Kidney (tissue), 14 donors: ENCODE results near the gene CENPU. TPM values are rescaled to one million over a fixed set of nuclear protein-coding genes. Genes with fewer than 3 reads are reported as not detected.

Experiments used
- DNase-seq, 5 donors: peaks; one replicate each; pipeline ENCODE4 v3.0.0-alpha.2; 2013 to 2020
- FAIRE-seq: peaks from 2 replicates; lab custom pipeline; 2012; peaks lifted over from hg19 to GRCh38; lab: Jason Lieb, UNC
- H3K27ac ChIP-seq, 2 donors: one replicate each; pipeline ENCODE4 v1.7.0; 2013; ENCODE audit warnings: low read depth in 2 of 2, low read length in 2 of 2, inconsistent platforms in 1 of 2
- H3K27me3 ChIP-seq: one replicate; pipeline ENCODE4 v1.7.1; 2013; ENCODE audit warnings: low read length, inconsistent platforms; ENCODE audit not compliant: control insufficient read depth, insufficient read depth
- H3K36me3 ChIP-seq, 3 donors: one replicate each; pipeline versions ENCODE4 v1.7.0 to v1.7.1; 2013; ENCODE audit warnings: low read length in 3 of 3, control low read depth in 1 of 3, inconsistent platforms in 1 of 3; ENCODE audit not compliant: insufficient read depth in 3 of 3, control insufficient read depth in 2 of 3
- H3K4me1 ChIP-seq, 3 donors: one replicate each; pipeline versions ENCODE4 v1.7.0 to v1.7.1; 2013; ENCODE audit warnings: low read length in 3 of 3, inconsistent platforms in 1 of 3, low read depth in 1 of 3; ENCODE audit not compliant: control insufficient read depth in 2 of 3, insufficient read depth in 2 of 3
- H3K4me3 ChIP-seq, 3 donors: one replicate each; pipeline versions ENCODE4 v1.7.0 to v1.8.1; 2013; ENCODE audit warnings: low read length in 3 of 3, control low read depth in 1 of 3, inconsistent platforms in 1 of 3
- H3K9ac ChIP-seq, 3 donors: one replicate each; pipeline versions ENCODE4 v1.7.0 to v1.7.1; 2013; ENCODE audit warnings: low read length in 3 of 3, control low read depth in 1 of 3, inconsistent platforms in 1 of 3
- H3K9me3 ChIP-seq, 3 donors: one replicate each; pipeline versions ENCODE4 v1.7.0 to v1.7.1; 2013; ENCODE audit warnings: low read length in 3 of 3, control low read depth in 1 of 3, inconsistent platforms in 1 of 3; ENCODE audit not compliant: control insufficient read depth in 2 of 3, insufficient read depth in 1 of 3
- CTCF ChIP-seq: IDR thresholded peaks from 3 replicates; pipeline ENCODE4 v1.5.1; 2012; ENCODE audit warnings: mild to moderate bottlenecking, moderate library complexity, borderline replicate concordance; ENCODE audit not compliant: insufficient read depth; ENCODE audit errors: extremely low read depth
- intact Hi-C: fragments of 100-400 bp; cut with DNase I; formaldehyde crosslinking; loops from one replicate; pipeline ENCODE4 v1.11.1; 2022
- polyA plus RNA-seq: library from polyadenylated mRNA; stranded (reverse); fragments of 350-450 nt; fragmentation: Illumina TruSeq; extraction: RNeasy Lipid Tissue Mini Kit (QIAGEN cat#74804); gene quantifications from one replicate; pipeline ENCODE4 v1.2.3, GENCODE V29; 2014; ENCODE audit warnings: low read depth, low replicate concordance; ENCODE audit not compliant: insufficient read depth
- total RNA-seq: library from RNA; stranded (reverse); fragmentation: NEBNext Ultra II Directional; extraction: Animal tissue kit (Norgen Biotek cat#: 25700); gene quantifications from one replicate; pipeline ENCODE4 v1.2.1, GENCODE V29; 2021
- donor health status: control.
- donor health status: control.
- donor health status: control.
- donor health status: control.
- donor health status: control.
- donor health status: DM: yes; HTN: yes; CAD: no.
- donor health status: Normal renal cell carcinoma (clear cell type).

Gene CENPU
- total and polyA plus RNA-seq, 2 donors from 2014 or later: 2.2 to 2.5 TPM

DNA sequence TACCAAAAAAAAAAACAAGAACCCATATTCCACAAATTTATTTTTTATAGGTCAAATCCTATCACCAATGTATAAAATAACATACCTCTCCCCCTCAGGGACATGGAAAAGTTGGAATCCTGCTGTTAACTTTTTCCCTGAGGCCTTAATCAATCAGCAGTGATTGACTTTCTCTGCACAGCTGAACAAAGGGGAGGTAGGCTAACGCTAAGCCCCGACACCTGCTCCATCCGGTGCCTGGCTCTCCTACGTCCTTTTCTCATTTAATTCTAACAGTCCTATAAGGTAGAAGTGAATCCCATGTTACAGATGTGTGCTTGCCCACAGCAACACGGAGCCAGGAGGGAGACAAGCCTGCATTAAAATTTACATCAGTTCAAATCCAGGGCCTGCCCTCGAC lies 2.8 kb downstream of the CENPU start:
- DNase-seq (no peak), FAIRE-seq (no peak)

GRCh38 chr4:184729946-184730345 lies 4.0 kb downstream of the CENPU start:
- Histone ChIP-seq H3K27me3 (no peaks in the 10 kb centered on the region), H3K27ac (no peak overlapping the region), H3K4me1 (peaks cover 0 to 7% (median 0%) of the 10 kb centered on the region in 3 donors), H3K9ac (no peak overlapping the region), H3K9me3 (no peaks in the 10 kb centered on the region), H3K4me3 (no peak overlapping the region), H3K36me3 (no peaks in the 10 kb centered on the region)
- intact Hi-C loops: no loop called here
- no peak for TF ChIP-seq CTCF
- no peak for FAIRE-seq
- no peak for DNase-seq

More for the DNA sequence above, 2.8 kb downstream of the CENPU start:
- Histone ChIP-seq H3K36me3 (no peaks in the 10 kb centered on the region), H3K9me3 (no peaks in the 10 kb centered on the region), H3K27me3 (no peaks in the 10 kb centered on the region), H3K4me1 (peaks cover 0 to 7% (median 0%) of the 10 kb centered on the region in 3 donors), H3K4me3 (no peak overlapping the region), H3K9ac (no peak overlapping the region), H3K27ac (no peak overlapping the region)
- no peak for TF ChIP-seq CTCF
- intact Hi-C loops: no loop called here

GRCh38 chr4:184728858-184729257 lies 5.0 kb downstream of the CENPU start:
- H3K27me3 ChIP-seq: no peaks in the 10 kb centered on the region
- H3K4me3 ChIP-seq: no peak overlapping the region
- H3K9me3 ChIP-seq: no peaks in the 10 kb centered on the region
- intact Hi-C loops: no loop called here
- DNase-seq: no peak
- H3K9ac ChIP-seq: no peak overlapping the region
- no peaks in the 10 kb centered on the region for H3K36me3 ChIP-seq
- no peak for TF ChIP-seq CTCF
- no peak for FAIRE-seq
- peaks cover 0 to 4% (median 0%) of the 10 kb centered on the region in 3 donors for H3K4me1 ChIP-seq
- H3K27ac ChIP-seq: no peak overlapping the region

GRCh38 chr4:184727430-184727829 lies 6.5 kb downstream of the CENPU start:
- no peaks in the 10 kb centered on the region for H3K27me3 ChIP-seq
- H3K27ac ChIP-seq: no peak overlapping the region
- H3K9ac ChIP-seq: no peak overlapping the region
- intact Hi-C loops: no loop called here
- DNase-seq (no peak), FAIRE-seq (no peak)
- no peak overlapping the region for H3K4me3 ChIP-seq
- H3K9me3 ChIP-seq: no peaks in the 10 kb centered on the region
- H3K36me3 ChIP-seq: no peaks in the 10 kb centered on the region
- TF ChIP-seq CTCF: no peak
- H3K4me1 ChIP-seq: no peaks in the 10 kb centered on the region
